B cell (primary cell): ENCODE data around the gene GADL1. TPM values are rescaled to one million over a fixed set of nuclear protein-coding genes. Genes with fewer than 3 reads are reported as not detected.

ENCODE experiments used
- ATAC-seq: fragments of 200-7000 bp; cut with Tn5 transposase; one replicate; pipeline ENCODE4 v1.10.0; 2021; ENCODE audit warnings: low read depth, mild to moderate bottlenecking, moderate number of reproducible peaks, moderate library complexity
- CTCF ChIA-PET: fragments of 350-600 bp; sonication (Branson Sonifier 250); formaldehyde crosslinking; loops from one replicate; lab custom pipeline; 2021; ENCODE audit warnings: antibody characterized with exemption, inconsistent platforms; lab: Charles Lee
- POLR2A ChIA-PET: fragments of 350-600 bp; sonication (Branson Sonifier 250); formaldehyde crosslinking; loops from one replicate; lab custom pipeline; 2021; ENCODE audit warnings: antibody characterized with exemption; lab: Charles Lee
- DNase-seq: peaks from one replicate; pipeline ENCODE4 v3.0.0; 2013
- H2AFZ ChIP-seq: 2 replicates; pipeline ENCODE4 v1.6.1; 2012; ENCODE audit warnings: mild to moderate bottlenecking, low read depth, low read length; ENCODE audit not compliant: insufficient read depth, poor library complexity, severe bottlenecking
- H3K27ac ChIP-seq, 2 donors: 1 replicate in 1 of 2; 2 replicates in 1 of 2; pipeline ENCODE4 v1.5.1; 2012 to 2013; ENCODE audit warnings: low read length in 2 of 2, mild to moderate bottlenecking in 2 of 2, moderate library complexity in 1 of 2
- H3K27me3 ChIP-seq, 4 experiments: fragments of 200-600 bp in 1 of 4; sonication (generic) in 1 of 4; replicated peaks in 1 of 4; 1 replicate in 2 of 4; 2 replicates in 2 of 4; pipeline versions ENCODE4 v1.6.1 to v1.7.0; 2013 to 2016; ENCODE audit warnings: low read length in 3 of 4, mild to moderate bottlenecking in 2 of 4, mixed read lengths in 1 of 4, moderate library complexity in 1 of 4; ENCODE audit not compliant: insufficient read depth in 4 of 4, control insufficient read depth in 3 of 4; ENCODE audit errors: control extremely low read depth in 1 of 4
- H3K36me3 ChIP-seq, 2 experiments: replicated peaks in 1 of 2; 1 replicate in 1 of 2; 2 replicates in 1 of 2; pipeline versions ENCODE4 v1.6.1 to v1.7.1; 2013; ENCODE audit warnings: low read length in 1 of 2; ENCODE audit not compliant: insufficient read depth in 2 of 2, control insufficient read depth in 1 of 2; ENCODE audit errors: control extremely low read depth in 1 of 2, extremely low read depth in 1 of 2
- H3K4me1 ChIP-seq, 2 donors: fragments of 200-600 bp in 1 of 2; sonication (generic) in 1 of 2; 1 replicate in 1 of 2; 2 replicates in 1 of 2; pipeline versions ENCODE4 v1.5.1 to v1.6.1; 2013 to 2017; ENCODE audit warnings: low read length in 2 of 2; ENCODE audit not compliant: control insufficient read depth in 2 of 2, insufficient read depth in 2 of 2
- H3K4me2 ChIP-seq: replicated peaks from 2 replicates; pipeline ENCODE3; 2012; ENCODE audit warnings: mild to moderate bottlenecking, low read depth, low read length; ENCODE audit not compliant: poor library complexity, severe bottlenecking
- H3K4me3 ChIP-seq, 5 experiments: fragments of 200-600 bp in 1 of 5; sonication (generic) in 1 of 5; 1 replicate in 3 of 5; 2 replicates in 2 of 5; pipeline versions ENCODE4 v1.5.1 to v1.7.0; 2011 to 2016; ENCODE audit warnings: low read length in 4 of 5, mild to moderate bottlenecking in 4 of 5, low read depth in 2 of 5, control low read depth in 1 of 5, moderate library complexity in 1 of 5; ENCODE audit not compliant: insufficient read depth in 1 of 5; ENCODE audit errors: control extremely low read depth in 1 of 5, extremely low read depth in 1 of 5
- H3K79me2 ChIP-seq: fragments of 200-600 bp; sonication (generic); one replicate; pipeline ENCODE4 v1.6.0; 2016; ENCODE audit warnings: low read length; ENCODE audit not compliant: control insufficient read depth, insufficient read depth
- H3K9ac ChIP-seq: fragments of 200-600 bp; sonication (generic); 2 replicates; pipeline ENCODE4 v1.6.1; 2017; ENCODE audit warnings: mild to moderate bottlenecking, low read length, moderate library complexity
- H3K9me3 ChIP-seq, 3 donors: one replicate each; pipeline versions ENCODE4 v1.6.1 to v1.7.1; 2013; ENCODE audit warnings: low read length in 2 of 3; ENCODE audit not compliant: control insufficient read depth in 2 of 3, insufficient read depth in 1 of 3; ENCODE audit errors: control extremely low read depth in 1 of 3
- H4K20me1 ChIP-seq: 2 replicates; pipeline ENCODE4 v1.6.0; 2012; ENCODE audit warnings: mild to moderate bottlenecking, low read length; ENCODE audit not compliant: insufficient read depth, control insufficient read depth, poor library complexity, severe bottlenecking
- H3K27ac Mint-ChIP-seq: one replicate; pipeline ENCODE4 v1.8.0; 2021; ENCODE audit warnings: mixed read lengths
- H3K27me3 Mint-ChIP-seq: one replicate; pipeline ENCODE4 v1.8.0; 2021; ENCODE audit warnings: mixed read lengths
- H3K4me1 Mint-ChIP-seq: one replicate; pipeline ENCODE4 v1.8.0; 2021; ENCODE audit warnings: mixed read lengths
- H3K4me3 Mint-ChIP-seq: one replicate; pipeline ENCODE4 v1.8.0; 2021; ENCODE audit warnings: mixed read lengths
- H3K9me3 Mint-ChIP-seq: one replicate; pipeline ENCODE4 v1.8.0; 2022; ENCODE audit warnings: mixed read lengths; ENCODE audit not compliant: insufficient read depth
- CTCF ChIP-seq: fragments of 200-600 bp; IDR thresholded peaks from one replicate; pipeline ENCODE4 v1.8.0; 2022; ENCODE audit warnings: antibody characterized with exemption, mild to moderate bottlenecking
- EZH2 ChIP-seq: IDR thresholded peaks from 2 replicates; pipeline ENCODE4 v1.6.1; 2012; ENCODE audit warnings: borderline replicate concordance, low read depth, mild to moderate bottlenecking, moderate library complexity, low read length; ENCODE audit not compliant: insufficient read depth, poor library complexity, severe bottlenecking
- WGBS: methylation state at CpG from one replicate; pipeline ENCODE4 v1.1.5; 2013; ENCODE audit warnings: missing lambda C conversion rate; ENCODE audit not compliant: insufficient coverage; 5-methylcytosine and 5-hydroxymethylcytosine counted together
- intact Hi-C: fragments of 100-400 bp; cut with micrococcal nuclease; formaldehyde crosslinking; loops from one replicate; pipeline ENCODE4 v1.10.0; 2022
- polyA plus RNA-seq: library from polyadenylated mRNA; depleted of rRNA; stranded (reverse); fragments of >200 nt; gene quantifications from 2 replicates; pipeline ENCODE4 v1.2.3, GENCODE V29; 2012
- total RNA-seq, 2 donors: library from RNA; stranded (reverse); fragments of 120-200 nt in 1 of 2; gene quantifications; 1 replicate in 1 of 2; 2 replicates in 1 of 2; pipeline versions ENCODE4 v1.2.3 to v1.2.4, GENCODE V29; 2013 to 2022

GADL1 gene
- total and polyA plus RNA-seq, 2 donors (not counting 1 experiment from before 2014, with no cell fraction given), result not detected

GRCh38 chr3:30720586-30721313, 173.7 kb downstream of the GADL1 start:
- H4K20me1 ChIP-seq, result no peaks in the 10 kb centered on the region
- WGBS, result 93% methylated on average over 3 of the region's 5 CpGs
- H3K4me1 Mint-ChIP-seq, result peaks cover 9% of the 10 kb centered on the region
- ChIA-PET POLR2A (no interaction called here), CTCF (no interaction called here)
- no peak overlapping the region for H2AFZ ChIP-seq
- peaks cover 4 to 10% of the 10 kb centered on the region in 2 donors for H3K4me1 ChIP-seq
- no peaks in the 10 kb centered on the region for H3K79me2 ChIP-seq
- no peaks in the 10 kb centered on the region for H3K9me3 Mint-ChIP-seq
- DNase-seq (no peak), ATAC-seq (no peak)
- intact Hi-C loops, result no loop called here
- no peak overlapping the region for H3K4me3 Mint-ChIP-seq
- peaks cover 0 to 5% (median 0%) of the 10 kb centered on the region in 3 donors for H3K9me3 ChIP-seq
- H3K36me3 ChIP-seq, result no peaks in the 10 kb centered on the region
- H3K27ac ChIP-seq, result no peak overlapping the region
- no peaks in the 10 kb centered on the region for H3K27me3 ChIP-seq
- no peak overlapping the region for H3K4me2 ChIP-seq
- H3K27me3 Mint-ChIP-seq, result peaks cover 9% of the 10 kb centered on the region
- no peak overlapping the region for H3K4me3 ChIP-seq
- no peak overlapping the region for H3K27ac Mint-ChIP-seq
- TF ChIP-seq CTCF (no peak), EZH2 (no peak)
- no peak overlapping the region for H3K9ac ChIP-seq

GRCh38 chr3:30719536-30719935, 174.9 kb downstream of the GADL1 start:
- H3K9ac ChIP-seq, result no peak overlapping the region
- no peak overlapping the region for H3K4me3 ChIP-seq
- no peak overlapping the region for H3K4me2 ChIP-seq
- H4K20me1 ChIP-seq, result no peaks in the 10 kb centered on the region
- H3K27me3 ChIP-seq, result no peaks in the 10 kb centered on the region
- Mint-ChIP-seq H3K27ac (no peak overlapping the region), H3K4me1 (peaks cover 9% of the 10 kb centered on the region), H3K4me3 (no peak overlapping the region), H3K27me3 (peaks cover 9% of the 10 kb centered on the region), H3K9me3 (peaks cover 2% of the 10 kb centered on the region)
- no CpG with 5 or more reads among the region's 3 CpGs for WGBS
- intact Hi-C loops, result no loop called here
- peaks cover 0 to 8% (median 0%) of the 10 kb centered on the region in 3 donors for H3K9me3 ChIP-seq
- ATAC-seq, result no peak
- POLR2A ChIA-PET, result no interaction called here
- no peak overlapping the region for H2AFZ ChIP-seq
- DNase-seq, result no peak
- CTCF ChIA-PET, result no interaction called here
- TF ChIP-seq EZH2 (no peak), CTCF (no peak)
- H3K27ac ChIP-seq, result no peak overlapping the region
- peaks cover 4 to 10% of the 10 kb centered on the region in 2 donors for H3K4me1 ChIP-seq
- no peaks in the 10 kb centered on the region for H3K36me3 ChIP-seq
- H3K79me2 ChIP-seq, result no peaks in the 10 kb centered on the region
